A673 (cell line): ENCODE data around the gene NECAP2. TPM values are rescaled to one million over a fixed set of nuclear protein-coding genes. Genes with fewer than 3 reads are reported as not detected.
"Not testable (repeated sequence)": the region's sequence is repeated elsewhere in the genome, so short reads cannot be mapped to it uniquely, and the experiment has no call there.

ENCODE experiments used
- BruUV-seq: library from RNA; stranded (reverse); fragments of 400-500 nt; replicated peaks from 2 replicates; lab custom pipeline; 2021; lab: Mats Ljungman, UMichigan
- CTCF ChIA-PET: fragments of 300-600 bp; sonication (Branson Sonifier 250); formaldehyde crosslinking; loops from one replicate; lab custom pipeline; 2022; ENCODE audit warnings: antibody characterized with exemption; lab: Charles Lee
- POLR2A ChIA-PET: fragments of 300-600 bp; sonication (Branson Sonifier 250); formaldehyde crosslinking; loops from one replicate; lab custom pipeline; 2022; ENCODE audit warnings: antibody characterized with exemption; ENCODE audit not compliant: low non-redundant PET; lab: Charles Lee
- DNase-seq: peaks from one replicate; pipeline ENCODE4 v3.0.0-alpha.2; 2015; ENCODE audit warnings: low spot score
- H3K27ac ChIP-seq: fragments of 200-600 bp; sonication (generic); 2 replicates; pipeline ENCODE4 v1.5.1; 2016; ENCODE audit warnings: mixed run types, low read depth, mild to moderate bottlenecking, mixed read lengths, antibody characterized with exemption, low read length; ENCODE audit not compliant: poor library complexity, severe bottlenecking
- H3K27me3 ChIP-seq: fragments of 200-600 bp; sonication (generic); replicated peaks from 2 replicates; pipeline ENCODE4 v1.6.1; 2017; ENCODE audit warnings: mixed run types, low read depth, mild to moderate bottlenecking, mixed read lengths, antibody characterized with exemption, low read length; ENCODE audit not compliant: insufficient read depth, poor library complexity
- H3K36me3 ChIP-seq: fragments of 200-600 bp; sonication (generic); 2 replicates; pipeline ENCODE4 v1.6.1; 2016; ENCODE audit warnings: mixed run types, mild to moderate bottlenecking, mixed read lengths, antibody characterized with exemption, low read length; ENCODE audit not compliant: insufficient read depth, poor library complexity, severe bottlenecking
- H3K4me1 ChIP-seq: fragments of 200-600 bp; sonication (generic); 2 replicates; pipeline ENCODE4 v1.6.1; 2017; ENCODE audit warnings: mixed run types, mild to moderate bottlenecking, mixed read lengths, antibody characterized with exemption, low read length; ENCODE audit not compliant: insufficient read depth, poor library complexity, severe bottlenecking
- H3K4me3 ChIP-seq: fragments of 200-600 bp; sonication (generic); 2 replicates; pipeline ENCODE4 v1.5.1; 2016; ENCODE audit warnings: low read depth, mixed run types, mild to moderate bottlenecking, mixed read lengths, low read length; ENCODE audit not compliant: poor library complexity, severe bottlenecking
- H3K9me3 ChIP-seq: fragments of 200-600 bp; sonication (generic); 2 replicates; pipeline ENCODE4 v1.6.1; 2016; ENCODE audit warnings: mixed run types, low read depth, mild to moderate bottlenecking, mixed read lengths, antibody characterized with exemption, low read length; ENCODE audit not compliant: poor library complexity, severe bottlenecking
- EZH2 ChIP-seq: fragments of 200-600 bp; sonication (generic); IDR thresholded peaks from 2 replicates; pipeline ENCODE4 v1.6.1; 2017; ENCODE audit warnings: borderline replicate concordance, low read depth, mild to moderate bottlenecking, mixed read lengths, antibody characterized with exemption, low read length; ENCODE audit not compliant: poor library complexity, severe bottlenecking
- intact Hi-C: fragments of 100-400 bp; cut with micrococcal nuclease; formaldehyde crosslinking; loops from one replicate; pipeline ENCODE4 v1.10.0; 2022; ENCODE audit not compliant: unreplicated experiment
- total RNA-seq: library from RNA; stranded (reverse); gene quantifications from 2 replicates; pipeline ENCODE4 v1.2.3, GENCODE V29; 2021
- TF ChIP-seq, protein P1 (sequence below): fragments of 300-800, 200-600 bp; sonication (generic); conservative IDR thresholded peaks from 2 replicates; pipeline ENCODE4 v1.5.1; 2017; ENCODE audit warnings: low read depth, mild to moderate bottlenecking, antibody characterized with exemption, low read length, moderate library complexity, mixed read lengths

The NECAP2 gene
- total RNA-seq, 1 experiment from 2014 or later, result 47.6 TPM

DNA sequence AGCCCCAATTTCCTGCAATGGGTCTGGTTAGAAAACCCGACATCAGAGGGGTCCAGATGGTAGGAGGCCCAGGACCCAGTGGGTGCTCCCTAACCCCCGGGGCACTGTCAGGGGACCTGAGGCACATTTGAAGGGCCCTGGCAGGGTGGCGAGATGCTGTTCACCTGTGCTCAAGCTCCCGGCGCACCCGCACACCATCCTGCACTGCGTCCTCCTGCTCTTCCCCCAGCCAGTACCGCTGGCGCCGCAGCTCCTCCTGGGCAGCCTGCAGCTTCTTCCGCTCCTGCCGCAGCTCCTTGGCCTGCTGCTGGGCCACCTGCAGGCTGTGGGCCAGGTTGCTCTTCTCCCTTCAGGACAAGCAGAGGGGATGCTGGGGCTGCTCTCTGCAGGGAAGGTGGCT, 37.6 kb downstream of the NECAP2 start:
- Histone ChIP-seq H3K4me1 (no peaks in the 10 kb centered on the region), H3K4me3 (no peak overlapping the region), H3K27me3 (no peaks in the 10 kb centered on the region), H3K27ac (no peak overlapping the region), H3K9me3 (no peaks in the 10 kb centered on the region), H3K36me3 (peaks cover 5% of the 10 kb centered on the region)
- no peak for DNase-seq
- ChIA-PET CTCF (no interaction called here), POLR2A (no interaction called here)
- no peak for TF ChIP-seq EZH2
- TF ChIP-seq, protein P1, sequence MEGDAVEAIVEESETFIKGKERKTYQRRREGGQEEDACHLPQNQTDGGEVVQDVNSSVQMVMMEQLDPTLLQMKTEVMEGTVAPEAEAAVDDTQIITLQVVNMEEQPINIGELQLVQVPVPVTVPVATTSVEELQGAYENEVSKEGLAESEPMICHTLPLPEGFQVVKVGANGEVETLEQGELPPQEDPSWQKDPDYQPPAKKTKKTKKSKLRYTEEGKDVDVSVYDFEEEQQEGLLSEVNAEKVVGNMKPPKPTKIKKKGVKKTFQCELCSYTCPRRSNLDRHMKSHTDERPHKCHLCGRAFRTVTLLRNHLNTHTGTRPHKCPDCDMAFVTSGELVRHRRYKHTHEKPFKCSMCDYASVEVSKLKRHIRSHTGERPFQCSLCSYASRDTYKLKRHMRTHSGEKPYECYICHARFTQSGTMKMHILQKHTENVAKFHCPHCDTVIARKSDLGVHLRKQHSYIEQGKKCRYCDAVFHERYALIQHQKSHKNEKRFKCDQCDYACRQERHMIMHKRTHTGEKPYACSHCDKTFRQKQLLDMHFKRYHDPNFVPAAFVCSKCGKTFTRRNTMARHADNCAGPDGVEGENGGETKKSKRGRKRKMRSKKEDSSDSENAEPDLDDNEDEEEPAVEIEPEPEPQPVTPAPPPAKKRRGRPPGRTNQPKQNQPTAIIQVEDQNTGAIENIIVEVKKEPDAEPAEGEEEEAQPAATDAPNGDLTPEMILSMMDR, result no peak
- intact Hi-C loops, result no loop called here
- no TSS peak for BruUV-seq

DNA sequence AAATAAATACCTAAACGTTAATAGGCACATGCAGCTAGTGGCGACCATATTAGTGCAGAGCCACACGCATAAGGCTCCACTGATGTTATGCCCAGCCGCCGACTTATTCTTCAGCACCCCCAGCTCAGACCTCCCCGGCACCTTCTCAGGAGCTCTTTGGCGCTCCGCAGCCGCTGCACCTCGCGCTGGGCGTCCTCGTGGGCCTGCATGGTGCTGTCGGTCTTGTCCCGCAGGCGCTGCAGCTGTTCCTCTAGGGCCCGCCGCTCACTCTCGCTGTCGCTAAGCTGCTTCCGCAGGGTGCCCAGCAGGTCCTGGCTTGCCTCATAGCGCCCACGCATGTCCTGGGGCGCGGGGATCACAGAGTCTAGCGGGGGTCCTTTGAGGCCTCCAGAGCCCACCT, 42.6 kb downstream of the NECAP2 start:
- DNase-seq, H3K4me1 ChIP-seq, H3K27me3 ChIP-seq, BruUV-seq, H3K36me3 ChIP-seq, CTCF ChIA-PET, intact Hi-C loops, H3K27ac ChIP-seq, H3K4me3 ChIP-seq, H3K9me3 ChIP-seq, POLR2A ChIA-PET: not testable (repeated sequence)

DNA sequence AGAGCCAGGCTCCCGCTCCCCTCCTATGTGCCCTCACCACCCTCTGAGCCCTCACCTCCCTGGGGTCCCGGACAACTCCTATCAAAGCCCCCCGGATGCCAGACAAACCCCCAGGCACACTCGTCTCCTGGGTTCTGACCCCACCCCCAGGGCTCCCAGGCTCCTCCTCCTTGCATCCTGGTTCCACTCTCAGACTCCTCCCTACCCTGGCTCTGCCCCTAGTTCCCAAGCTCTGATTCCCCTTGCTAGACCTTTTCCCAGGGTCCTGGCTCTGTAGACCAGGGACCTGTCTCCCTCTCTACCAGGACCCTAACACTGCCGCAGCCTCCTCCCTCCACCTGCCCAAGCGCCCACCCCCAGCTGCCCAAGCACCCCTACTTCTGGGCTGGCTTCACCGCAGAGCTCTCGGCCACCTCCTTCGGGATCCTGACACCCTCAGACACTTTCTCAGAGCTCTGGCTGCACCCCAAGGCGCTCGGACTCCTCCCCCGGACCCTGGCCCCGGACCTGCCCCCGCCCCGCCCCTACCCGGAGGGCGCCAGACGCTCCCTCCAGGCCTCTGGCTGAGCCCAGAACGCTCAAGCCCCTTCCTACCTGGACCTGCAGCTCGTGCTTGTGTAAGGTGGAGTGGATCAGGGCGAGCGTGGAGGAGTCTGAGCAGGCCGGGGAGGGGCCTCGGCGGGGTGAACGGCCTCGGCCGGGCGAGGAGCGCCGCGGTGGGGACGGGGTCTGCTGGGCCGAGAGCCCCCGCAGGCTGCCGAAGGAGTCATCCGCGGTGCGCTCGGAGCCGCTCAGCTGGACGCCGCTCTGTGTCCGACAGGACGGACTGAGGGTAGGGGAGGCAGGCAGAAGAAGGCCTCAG, 43.3 kb downstream of the NECAP2 start:
- H3K36me3 ChIP-seq, H3K27me3 ChIP-seq, CTCF ChIA-PET, H3K4me1 ChIP-seq, DNase-seq, H3K9me3 ChIP-seq, H3K4me3 ChIP-seq, BruUV-seq, H3K27ac ChIP-seq, POLR2A ChIA-PET, intact Hi-C loops: not testable (repeated sequence)

DNA sequence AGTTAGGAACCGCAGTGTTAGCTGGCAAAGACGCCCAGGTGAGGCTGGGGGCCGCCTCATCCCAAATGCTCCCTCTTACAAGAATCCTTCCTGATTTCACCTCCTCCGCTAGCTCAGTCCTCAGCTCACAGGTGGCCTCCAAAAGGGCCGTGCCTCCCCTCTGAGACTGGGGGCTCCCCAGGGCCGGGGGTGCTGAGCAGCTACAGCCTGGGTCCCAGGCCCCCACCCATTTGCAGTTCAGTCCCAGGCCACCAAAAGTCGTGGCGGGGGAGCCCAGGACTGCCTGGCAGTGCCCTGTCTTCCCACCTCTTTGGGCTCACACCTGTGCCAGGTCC, 43.9 kb downstream of the NECAP2 start:
- intact Hi-C loops, result no loop called here
- ChIA-PET POLR2A (no interaction called here), CTCF (no interaction called here)
- Histone ChIP-seq H3K27me3 (no peaks in the 10 kb centered on the region), H3K4me3 (no peak overlapping the region), H3K36me3 (no peaks in the 10 kb centered on the region), H3K9me3 (no peaks in the 10 kb centered on the region), H3K27ac (no peak overlapping the region), H3K4me1 (no peaks in the 10 kb centered on the region)
- no TSS peak for BruUV-seq
- no peak for DNase-seq
- TF ChIP-seq EZH2, result no peak
- TF ChIP-seq, protein P1, result no peak
